ENCODE results near the gene THYN1.

Gene THYN1

DNA sequence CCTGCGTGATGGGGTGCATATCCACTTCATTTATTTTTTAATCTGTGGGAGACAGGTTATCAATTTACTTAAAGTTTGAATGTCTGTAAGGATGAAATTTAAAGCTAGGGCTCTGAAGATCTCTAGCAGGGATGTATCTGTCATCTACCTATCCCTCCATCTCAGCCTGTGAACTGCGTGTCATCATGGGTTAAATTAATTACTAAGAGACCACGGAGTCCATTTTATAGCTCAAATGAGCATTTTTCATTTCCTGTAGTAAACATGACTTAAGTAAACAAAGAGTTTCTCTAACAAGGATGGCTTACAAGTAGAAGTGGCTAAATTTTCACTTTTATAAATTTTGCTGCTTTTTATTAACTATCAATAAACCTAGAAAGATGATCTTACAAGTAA, 20.2 kb upstream of the THYN1 start:
- H3K79me2 ChIP-seq (ENCODE audit: control insufficient read depth, insufficient read depth, low read length, unreplicated experiment): no peaks in the 10 kb centered on the region
- H3K4me1 ChIP-seq (ENCODE audit: control insufficient read depth, insufficient read depth, low read length, unreplicated experiment): no peaks in the 10 kb centered on the region
- H3K27ac ChIP-seq (ENCODE audit: low read depth, low read length): no peak overlapping the region
- no peak overlapping the region for H3K4me3 ChIP-seq (ENCODE audit: low read depth, low read length)
- H3K27me3 ChIP-seq (ENCODE audit: insufficient read depth, low read length): peaks cover 76% of the 10 kb centered on the region
- H3K36me3 ChIP-seq (ENCODE audit: insufficient read depth, low read length): no peaks in the 10 kb centered on the region
- no peak overlapping the region for H2AFZ ChIP-seq (ENCODE audit: low read length, unreplicated experiment)

DNA sequence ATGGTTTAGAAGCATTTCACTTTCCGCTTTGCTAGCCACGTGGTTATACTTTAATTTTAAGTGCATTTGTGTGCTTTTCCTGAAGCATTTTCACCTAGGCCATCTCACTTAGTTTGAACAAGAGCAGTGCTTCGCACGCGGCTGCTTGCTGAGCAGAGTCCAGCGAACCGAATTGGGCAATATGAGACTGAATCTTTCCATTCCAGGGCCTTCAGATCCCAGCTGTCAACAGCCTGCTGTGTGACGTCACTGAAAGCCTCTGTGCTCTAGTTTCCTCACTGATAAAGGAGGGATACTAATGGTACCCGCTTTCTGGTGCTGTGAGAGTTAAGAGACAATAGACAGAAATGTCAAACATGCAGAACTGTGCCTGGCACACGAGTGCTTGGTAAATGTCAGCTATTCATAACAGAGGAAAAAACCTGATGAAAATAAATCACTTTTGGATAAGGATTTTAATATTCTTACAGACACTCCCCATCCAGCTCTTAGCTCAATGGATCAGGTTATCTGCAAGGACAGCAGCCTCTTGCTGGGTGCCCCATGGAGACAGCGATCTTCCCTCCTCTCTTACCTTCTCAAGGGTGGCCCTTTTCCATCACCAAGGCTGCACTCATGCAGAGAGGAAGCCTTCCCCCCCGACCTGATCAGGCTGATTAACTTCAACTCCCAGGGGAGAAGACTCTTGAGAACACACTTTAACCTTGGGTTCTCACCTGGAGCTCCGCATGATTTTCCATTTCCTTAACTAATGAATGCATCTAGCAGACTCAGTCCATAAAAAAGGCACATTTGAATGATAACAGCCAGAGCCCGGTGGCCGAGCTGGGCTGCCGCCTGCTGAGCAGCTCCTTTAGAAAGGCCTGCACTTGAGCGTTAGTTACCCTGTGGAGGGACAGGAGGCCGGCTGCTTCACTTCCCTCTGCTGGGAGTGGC, 19.5 kb upstream of the THYN1 start:
- no peaks in the 10 kb centered on the region for H3K4me1 ChIP-seq (ENCODE audit: control insufficient read depth, insufficient read depth, low read length, unreplicated experiment)
- H3K36me3 ChIP-seq (ENCODE audit: insufficient read depth, low read length): no peaks in the 10 kb centered on the region
- no peaks in the 10 kb centered on the region for H3K79me2 ChIP-seq (ENCODE audit: control insufficient read depth, insufficient read depth, low read length, unreplicated experiment)
- no peak overlapping the region for H3K27ac ChIP-seq (ENCODE audit: low read depth, low read length)
- no peak overlapping the region for H3K4me3 ChIP-seq (ENCODE audit: low read depth, low read length)
- peaks cover 69% of the 10 kb centered on the region for H3K27me3 ChIP-seq (ENCODE audit: insufficient read depth, low read length)
- no peak overlapping the region for H2AFZ ChIP-seq (ENCODE audit: low read length, unreplicated experiment)

- peaks cover 63% of the 10 kb centered on the region for H3K27me3 ChIP-seq (ENCODE audit: insufficient read depth, low read length)
- H3K4me1 ChIP-seq (ENCODE audit: control insufficient read depth, insufficient read depth, low read length, unreplicated experiment): no peaks in the 10 kb centered on the region
- H3K4me3 ChIP-seq (ENCODE audit: low read depth, low read length): no peak overlapping the region
- no peak overlapping the region for H3K27ac ChIP-seq (ENCODE audit: low read depth, low read length)
- no peak overlapping the region for H2AFZ ChIP-seq (ENCODE audit: low read length, unreplicated experiment)
- no peaks in the 10 kb centered on the region for H3K36me3 ChIP-seq (ENCODE audit: insufficient read depth, low read length)
- H3K79me2 ChIP-seq (ENCODE audit: control insufficient read depth, insufficient read depth, low read length, unreplicated experiment): no peaks in the 10 kb centered on the region
Measured at GRCh38 chr11:134271978-134272377, 18.8 kb upstream of the THYN1 start.

DNA sequence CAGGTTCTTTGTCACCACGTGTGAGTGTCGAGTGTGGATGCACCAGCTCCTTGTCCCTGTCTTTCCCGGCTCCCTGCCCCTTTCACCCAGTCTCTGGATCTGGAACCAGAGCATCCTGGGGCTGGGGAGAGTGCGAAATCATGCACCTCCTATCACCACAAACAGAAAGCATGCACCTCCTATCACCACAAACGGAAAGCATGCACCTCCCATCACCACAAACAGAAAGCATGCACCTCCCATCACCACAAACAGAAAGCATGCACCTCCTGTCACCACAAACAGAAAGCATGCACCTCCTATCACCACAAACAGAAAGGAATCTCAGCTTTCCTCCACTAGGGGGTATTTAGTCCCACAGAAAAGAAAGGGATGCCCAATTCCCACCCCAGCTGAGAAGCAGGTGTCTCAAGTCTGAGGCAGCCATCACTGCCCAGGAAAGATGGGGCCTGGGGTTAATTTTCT, 17.1 kb upstream of the THYN1 start:
- Histone ChIP-seq H3K79me2 (ENCODE audit: control insufficient read depth, insufficient read depth, low read length, unreplicated experiment) (no peaks in the 10 kb centered on the region), H3K4me3 (ENCODE audit: low read depth, low read length) (no peak overlapping the region), H3K4me1 (ENCODE audit: control insufficient read depth, insufficient read depth, low read length, unreplicated experiment) (peaks cover 5% of the 10 kb centered on the region), H3K36me3 (ENCODE audit: insufficient read depth, low read length) (no peaks in the 10 kb centered on the region), H3K27me3 (ENCODE audit: insufficient read depth, low read length) (peaks cover 46% of the 10 kb centered on the region), H3K27ac (ENCODE audit: low read depth, low read length) (no peak overlapping the region), H2AFZ (ENCODE audit: low read length, unreplicated experiment) (no peak overlapping the region)

DNA sequence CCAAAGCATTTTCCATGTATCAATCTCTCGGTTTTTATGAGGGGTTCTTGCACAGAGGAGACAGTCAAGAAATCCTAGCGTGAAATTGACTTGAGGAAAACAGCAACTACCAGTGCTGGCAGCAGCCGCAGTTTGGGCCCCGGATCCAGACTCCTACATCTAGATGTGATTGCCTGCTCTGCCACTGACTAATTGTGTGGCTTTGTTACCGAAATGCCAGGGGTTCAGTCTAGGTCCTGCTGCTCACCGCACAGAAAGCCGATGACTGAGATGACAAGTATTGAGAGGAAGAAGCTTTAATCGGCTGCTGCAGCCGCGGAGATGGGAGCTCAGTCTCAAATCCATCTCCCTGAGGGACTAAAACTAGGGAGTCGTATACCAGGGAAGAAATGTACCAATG, 14.8 kb upstream of the THYN1 start:
- Histone ChIP-seq H3K36me3 (ENCODE audit: insufficient read depth, low read length) (no peaks in the 10 kb centered on the region), H3K4me1 (ENCODE audit: control insufficient read depth, insufficient read depth, low read length, unreplicated experiment) (peaks cover 5% of the 10 kb centered on the region), H2AFZ (ENCODE audit: low read length, unreplicated experiment) (no peak overlapping the region), H3K27ac (ENCODE audit: low read depth, low read length) (no peak overlapping the region), H3K27me3 (ENCODE audit: insufficient read depth, low read length) (peaks cover 23% of the 10 kb centered on the region), H3K79me2 (ENCODE audit: control insufficient read depth, insufficient read depth, low read length, unreplicated experiment) (no peaks in the 10 kb centered on the region), H3K4me3 (ENCODE audit: low read depth, low read length) (no peak overlapping the region)

DNA sequence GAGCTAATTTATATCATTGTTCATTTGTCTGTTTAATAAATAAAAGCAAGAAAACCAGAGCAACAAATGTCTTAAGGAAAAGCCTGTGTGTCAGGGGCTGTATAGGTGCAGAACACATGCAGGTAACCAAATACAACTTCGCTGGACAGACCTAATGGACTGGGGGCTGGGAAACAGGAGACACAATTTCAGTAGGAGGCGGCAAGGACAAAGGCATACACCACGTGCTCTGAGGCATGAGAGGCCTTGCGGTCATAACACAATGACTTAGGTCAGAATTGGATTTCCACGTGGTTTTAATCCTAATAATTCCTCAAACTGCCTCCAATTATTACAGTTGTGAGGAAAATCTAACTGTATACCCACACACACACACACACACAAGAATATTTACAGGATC, 14.3 kb upstream of the THYN1 start:
- Histone ChIP-seq H3K79me2 (ENCODE audit: control insufficient read depth, insufficient read depth, low read length, unreplicated experiment) (no peaks in the 10 kb centered on the region), H3K27me3 (ENCODE audit: insufficient read depth, low read length) (peaks cover 17% of the 10 kb centered on the region), H3K4me1 (ENCODE audit: control insufficient read depth, insufficient read depth, low read length, unreplicated experiment) (peaks cover 5% of the 10 kb centered on the region), H3K36me3 (ENCODE audit: insufficient read depth, low read length) (no peaks in the 10 kb centered on the region), H3K4me3 (ENCODE audit: low read depth, low read length) (no peak overlapping the region), H2AFZ (ENCODE audit: low read length, unreplicated experiment) (no peak overlapping the region), H3K27ac (ENCODE audit: low read depth, low read length) (no peak overlapping the region)

DNA sequence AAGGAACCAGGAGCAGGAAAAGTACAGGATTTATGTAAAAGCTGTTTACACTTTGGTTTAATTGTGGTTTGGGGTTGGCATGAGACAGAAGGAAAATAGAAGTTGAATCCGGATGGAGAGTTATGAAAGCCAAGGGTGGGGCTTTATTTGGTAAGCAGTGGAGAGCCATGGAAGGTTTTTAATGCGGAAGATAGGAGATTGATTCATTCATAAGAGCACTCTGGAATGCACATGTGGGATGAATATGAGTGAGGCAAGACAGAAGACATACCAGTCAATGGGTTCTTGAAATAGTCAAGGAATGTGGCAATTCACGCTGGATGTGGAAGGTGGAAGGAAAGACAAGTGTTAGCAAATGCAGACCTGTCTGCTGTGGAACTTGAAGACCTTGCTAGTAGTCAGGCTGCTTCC, 13.7 kb upstream of the THYN1 start:
- H2AFZ ChIP-seq (ENCODE audit: low read length, unreplicated experiment): no peak overlapping the region
- no peaks in the 10 kb centered on the region for H3K79me2 ChIP-seq (ENCODE audit: control insufficient read depth, insufficient read depth, low read length, unreplicated experiment)
- no peaks in the 10 kb centered on the region for H3K36me3 ChIP-seq (ENCODE audit: insufficient read depth, low read length)
- peaks cover 11% of the 10 kb centered on the region for H3K27me3 ChIP-seq (ENCODE audit: insufficient read depth, low read length)
- H3K4me1 ChIP-seq (ENCODE audit: control insufficient read depth, insufficient read depth, low read length, unreplicated experiment): peaks cover 5% of the 10 kb centered on the region
- no peak overlapping the region for H3K4me3 ChIP-seq (ENCODE audit: low read depth, low read length)
- H3K27ac ChIP-seq (ENCODE audit: low read depth, low read length): no peak overlapping the region

GRCh38 chr11:134266440-134266839, 13.3 kb upstream of the THYN1 start:
- no peak overlapping the region for H3K4me3 ChIP-seq (ENCODE audit: low read depth, low read length)
- peaks cover 7% of the 10 kb centered on the region for H3K27me3 ChIP-seq (ENCODE audit: insufficient read depth, low read length)
- no peak overlapping the region for H3K27ac ChIP-seq (ENCODE audit: low read depth, low read length)
- H3K4me1 ChIP-seq (ENCODE audit: control insufficient read depth, insufficient read depth, low read length, unreplicated experiment): peaks cover 5% of the 10 kb centered on the region
- no peak overlapping the region for H2AFZ ChIP-seq (ENCODE audit: low read length, unreplicated experiment)
- H3K79me2 ChIP-seq (ENCODE audit: control insufficient read depth, insufficient read depth, low read length, unreplicated experiment): no peaks in the 10 kb centered on the region
- no peaks in the 10 kb centered on the region for H3K36me3 ChIP-seq (ENCODE audit: insufficient read depth, low read length)

DNA sequence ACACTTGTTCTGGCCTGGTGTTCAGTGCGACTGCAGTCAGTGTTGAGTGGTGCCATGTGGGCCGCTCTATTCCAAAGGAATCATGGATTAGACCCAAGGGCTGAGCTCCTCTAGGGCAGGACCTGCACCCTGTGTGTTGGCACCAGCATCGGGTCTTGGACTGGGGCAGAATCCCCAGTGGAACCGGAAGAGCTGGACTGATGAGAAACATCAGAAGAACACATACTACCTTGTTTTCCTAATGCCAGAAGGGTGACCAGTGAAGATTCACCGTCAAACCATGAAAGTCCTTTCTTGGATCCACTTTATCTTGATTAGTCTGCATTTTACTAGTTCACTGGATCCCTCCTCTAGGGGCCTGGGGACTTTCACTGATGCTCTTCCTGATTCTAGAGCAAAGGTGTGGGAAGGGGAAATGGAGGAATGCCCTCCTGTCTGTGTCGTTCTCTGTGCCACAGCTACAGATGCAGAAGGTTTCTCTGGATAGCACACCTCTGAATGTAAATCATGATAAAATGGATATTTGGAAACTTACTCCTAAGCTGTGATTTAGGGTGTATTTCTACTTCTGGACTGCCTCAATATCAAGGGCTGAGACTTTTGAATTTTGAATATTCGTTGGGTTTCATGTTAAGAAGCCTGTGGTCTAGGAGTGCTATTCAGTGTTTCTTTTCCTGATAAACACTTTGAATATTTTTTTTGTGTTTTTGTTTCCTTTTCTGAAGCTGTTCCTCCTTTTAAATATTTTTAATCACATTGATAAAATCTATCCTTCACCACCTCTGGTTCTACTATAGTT, 12.0 kb upstream of the THYN1 start:
- Histone ChIP-seq H3K4me1 (ENCODE audit: control insufficient read depth, insufficient read depth, low read length, unreplicated experiment) (peaks cover 5% of the 10 kb centered on the region), H3K79me2 (ENCODE audit: control insufficient read depth, insufficient read depth, low read length, unreplicated experiment) (no peaks in the 10 kb centered on the region), H3K27ac (ENCODE audit: low read depth, low read length) (no peak overlapping the region)

DNA sequence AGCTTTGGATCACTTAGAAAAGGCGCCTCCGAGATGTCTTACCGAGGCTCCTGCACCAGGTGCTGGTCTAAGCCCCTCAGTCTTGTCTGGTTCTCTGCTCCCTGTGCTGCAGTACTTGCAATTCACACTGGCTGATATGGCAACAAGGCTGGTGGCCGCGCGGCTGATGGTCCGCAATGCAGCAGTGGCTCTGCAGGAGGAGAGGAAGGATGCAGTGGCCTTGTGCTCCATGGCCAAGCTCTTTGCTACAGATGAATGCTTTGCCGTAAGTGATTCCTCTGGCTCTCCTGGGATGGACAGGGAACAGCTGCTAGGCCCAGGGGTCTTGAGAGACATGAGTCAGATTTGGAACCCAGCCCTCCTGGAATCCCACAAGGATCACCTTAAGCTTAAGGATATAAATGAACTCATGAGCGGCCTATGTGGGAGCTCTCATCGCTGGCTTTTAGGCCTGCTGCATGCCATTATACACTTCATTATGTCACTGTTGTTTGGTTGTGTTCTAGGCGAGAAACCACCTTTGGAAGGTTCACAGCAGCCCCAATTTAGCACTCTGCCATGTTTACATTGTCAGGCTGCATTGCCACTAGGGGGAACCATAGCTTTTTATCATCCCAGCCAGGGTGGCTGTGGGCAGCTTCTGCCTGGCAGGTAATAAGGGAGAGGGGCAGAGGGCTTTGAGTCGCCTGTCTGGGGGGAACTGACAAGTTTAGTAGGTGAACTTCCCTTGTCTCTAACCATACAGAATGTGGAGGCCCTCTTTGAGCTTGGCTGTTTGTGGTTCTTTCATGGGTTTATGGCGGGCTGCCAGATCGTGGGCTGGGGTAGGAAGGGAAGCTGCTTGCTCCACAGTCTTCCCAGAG, 8.7 kb upstream of the THYN1 start:
- H3K27ac ChIP-seq (ENCODE audit: low read depth, low read length): no peak overlapping the region
- no peak overlapping the region for H2AFZ ChIP-seq (ENCODE audit: low read length, unreplicated experiment)
- H3K27me3 ChIP-seq (ENCODE audit: insufficient read depth, low read length): no peaks in the 10 kb centered on the region
- 0 out of 2 replicates have a peak, but pooled peaks cover 4% of the 10 kb centered on the region for H3K36me3 ChIP-seq (ENCODE audit: insufficient read depth, low read length)
- H3K79me2 ChIP-seq (ENCODE audit: control insufficient read depth, insufficient read depth, low read length, unreplicated experiment): no peaks in the 10 kb centered on the region
- no peak overlapping the region for H3K4me3 ChIP-seq (ENCODE audit: low read depth, low read length)
- peaks cover 5% of the 10 kb centered on the region for H3K4me1 ChIP-seq (ENCODE audit: control insufficient read depth, insufficient read depth, low read length, unreplicated experiment)

More for the DNA sequence above, 12.0 kb upstream of the THYN1 start:
- no peaks in the 10 kb centered on the region for H3K27me3 ChIP-seq (ENCODE audit: insufficient read depth, low read length)
- H3K4me3 ChIP-seq (ENCODE audit: low read depth, low read length): no peak overlapping the region
- no peak overlapping the region for H2AFZ ChIP-seq (ENCODE audit: low read length, unreplicated experiment)
- no peaks in the 10 kb centered on the region for H3K36me3 ChIP-seq (ENCODE audit: insufficient read depth, low read length)

Data from ACC112 (cell line).